Type B pancreatic cell (in vitro differentiated cells): Measurements from ENCODE around the gene MYL1. TPM values are rescaled to one million over a fixed set of nuclear protein-coding genes. Genes with fewer than 3 reads are reported as not detected.

Source experiments
- DNase-seq: peaks from one replicate; pipeline ENCODE4 v3.0.0; 2021; ENCODE audit warnings: mixed read lengths; ENCODE audit not compliant: unreplicated experiment; ENCODE audit errors: extremely low spot score
- H3K27ac Mint-ChIP-seq: 2 replicates; pipeline ENCODE4 v1.8.0; 2021; ENCODE audit warnings: mild to moderate bottlenecking, mixed read lengths
- H3K27me3 Mint-ChIP-seq: 2 replicates; pipeline ENCODE4 v1.8.0; 2021; ENCODE audit warnings: mixed read lengths
- H3K36me3 Mint-ChIP-seq: 2 replicates; pipeline ENCODE4 v1.8.0; 2021; ENCODE audit warnings: mixed read lengths
- H3K4me1 Mint-ChIP-seq: one replicate; pipeline ENCODE4 v1.8.0; 2021; ENCODE audit warnings: mixed read lengths; ENCODE audit not compliant: unreplicated experiment
- H3K4me3 Mint-ChIP-seq: 2 replicates; pipeline ENCODE4 v1.8.0; 2021; ENCODE audit warnings: mild to moderate bottlenecking, mixed read lengths
- H3K9me3 Mint-ChIP-seq: 2 replicates; pipeline ENCODE4 v1.8.0; 2021; ENCODE audit warnings: mixed read lengths
- total RNA-seq: library from RNA; stranded (reverse); gene quantifications from 2 replicates; pipeline ENCODE4 v1.2.1, GENCODE V29; 2021; ENCODE audit warnings: low replicate concordance
- TF ChIP-seq, protein P1 (sequence below): fragments of 200-600 bp; sonication (generic); conservative IDR thresholded peaks from 2 replicates; pipeline ENCODE4 v1.5.0; 2021; ENCODE audit warnings: antibody characterized with exemption, mild to moderate bottlenecking

MYL1 gene
- total RNA-seq, 1 donor from 2014 or later: 4.9 TPM

DNA sequence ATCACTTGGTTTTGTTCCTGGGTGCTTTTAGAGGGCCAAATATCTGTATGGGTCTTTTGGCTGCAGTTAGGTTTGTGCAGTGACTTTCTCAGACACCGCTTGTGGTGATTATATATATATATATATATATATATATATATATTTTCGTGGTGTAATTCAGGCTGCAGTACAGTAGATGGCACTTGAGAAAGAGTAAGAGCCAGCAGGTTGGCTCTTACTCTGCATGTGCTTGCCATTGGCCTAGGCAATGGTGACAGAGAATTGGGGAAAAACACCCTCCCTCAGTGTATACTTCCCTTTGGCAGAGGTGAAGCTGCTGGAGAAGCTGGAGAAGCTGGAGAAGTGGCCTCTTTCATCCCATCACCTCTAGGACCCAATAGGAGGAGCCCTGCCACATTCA lies 22.2 kb upstream of the MYL1 start:
- Mint-ChIP-seq H3K4me3 (no peak overlapping the region), H3K4me1 (no peaks in the 10 kb centered on the region), H3K36me3 (no peaks in the 10 kb centered on the region), H3K27ac (no peak overlapping the region), H3K27me3 (no peaks in the 10 kb centered on the region), H3K9me3 (no peaks in the 10 kb centered on the region)
- TF ChIP-seq, protein P1, sequence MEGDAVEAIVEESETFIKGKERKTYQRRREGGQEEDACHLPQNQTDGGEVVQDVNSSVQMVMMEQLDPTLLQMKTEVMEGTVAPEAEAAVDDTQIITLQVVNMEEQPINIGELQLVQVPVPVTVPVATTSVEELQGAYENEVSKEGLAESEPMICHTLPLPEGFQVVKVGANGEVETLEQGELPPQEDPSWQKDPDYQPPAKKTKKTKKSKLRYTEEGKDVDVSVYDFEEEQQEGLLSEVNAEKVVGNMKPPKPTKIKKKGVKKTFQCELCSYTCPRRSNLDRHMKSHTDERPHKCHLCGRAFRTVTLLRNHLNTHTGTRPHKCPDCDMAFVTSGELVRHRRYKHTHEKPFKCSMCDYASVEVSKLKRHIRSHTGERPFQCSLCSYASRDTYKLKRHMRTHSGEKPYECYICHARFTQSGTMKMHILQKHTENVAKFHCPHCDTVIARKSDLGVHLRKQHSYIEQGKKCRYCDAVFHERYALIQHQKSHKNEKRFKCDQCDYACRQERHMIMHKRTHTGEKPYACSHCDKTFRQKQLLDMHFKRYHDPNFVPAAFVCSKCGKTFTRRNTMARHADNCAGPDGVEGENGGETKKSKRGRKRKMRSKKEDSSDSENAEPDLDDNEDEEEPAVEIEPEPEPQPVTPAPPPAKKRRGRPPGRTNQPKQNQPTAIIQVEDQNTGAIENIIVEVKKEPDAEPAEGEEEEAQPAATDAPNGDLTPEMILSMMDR: no peak
- DNase-seq: no peak

DNA sequence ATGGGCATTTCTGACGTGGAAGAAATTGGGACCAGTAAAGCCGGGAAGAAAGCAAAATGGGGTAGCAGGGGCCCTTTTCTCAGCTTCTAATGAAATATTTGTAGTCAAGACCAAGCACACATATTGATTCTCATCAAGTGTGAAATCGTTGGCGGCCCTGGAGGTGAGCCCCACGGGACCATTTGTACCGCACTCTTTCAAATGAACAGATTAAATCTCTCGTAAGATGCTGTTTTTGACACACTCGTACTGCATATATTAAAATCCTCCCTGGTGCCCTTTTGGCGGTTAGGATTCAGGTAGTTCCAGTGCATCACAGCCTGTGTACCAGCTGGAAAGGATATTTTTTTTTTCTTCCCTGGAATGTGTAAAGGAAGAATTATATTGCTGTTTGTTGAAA lies 9.9 kb upstream of the MYL1 start:
- Mint-ChIP-seq H3K27me3 (no peaks in the 10 kb centered on the region), H3K4me1 (no peaks in the 10 kb centered on the region), H3K9me3 (no peaks in the 10 kb centered on the region), H3K27ac (no peak overlapping the region), H3K36me3 (no peaks in the 10 kb centered on the region), H3K4me3 (no peak overlapping the region)
- DNase-seq: no peak
- TF ChIP-seq, protein P1: no peak

DNA sequence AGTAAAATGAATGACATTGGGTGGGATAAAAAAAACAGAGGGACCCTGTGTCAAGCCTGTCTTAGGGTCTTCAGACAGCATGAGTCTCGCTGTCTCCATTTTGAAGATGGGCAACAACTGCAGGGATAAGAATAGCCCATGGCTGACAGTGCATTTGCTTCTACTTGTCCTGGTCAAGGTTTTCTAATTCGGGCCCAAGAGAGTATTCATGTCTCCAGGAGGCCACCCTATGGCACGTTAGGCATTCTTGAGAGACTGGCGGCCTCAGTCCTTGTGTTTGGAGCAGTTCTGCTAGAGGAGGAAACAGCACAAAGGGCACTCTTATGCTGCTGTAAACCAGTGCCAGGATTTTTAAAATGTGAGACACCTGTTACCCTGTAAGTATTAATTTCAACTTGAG lies 9.5 kb upstream of the MYL1 start:
- H3K36me3 Mint-ChIP-seq: no peaks in the 10 kb centered on the region
- H3K4me3 Mint-ChIP-seq: no peak overlapping the region
- no peak overlapping the region for H3K27ac Mint-ChIP-seq
- no peaks in the 10 kb centered on the region for H3K4me1 Mint-ChIP-seq
- no peak for DNase-seq
- TF ChIP-seq, protein P1: no peak
- H3K9me3 Mint-ChIP-seq: no peaks in the 10 kb centered on the region
- no peaks in the 10 kb centered on the region for H3K27me3 Mint-ChIP-seq

DNA sequence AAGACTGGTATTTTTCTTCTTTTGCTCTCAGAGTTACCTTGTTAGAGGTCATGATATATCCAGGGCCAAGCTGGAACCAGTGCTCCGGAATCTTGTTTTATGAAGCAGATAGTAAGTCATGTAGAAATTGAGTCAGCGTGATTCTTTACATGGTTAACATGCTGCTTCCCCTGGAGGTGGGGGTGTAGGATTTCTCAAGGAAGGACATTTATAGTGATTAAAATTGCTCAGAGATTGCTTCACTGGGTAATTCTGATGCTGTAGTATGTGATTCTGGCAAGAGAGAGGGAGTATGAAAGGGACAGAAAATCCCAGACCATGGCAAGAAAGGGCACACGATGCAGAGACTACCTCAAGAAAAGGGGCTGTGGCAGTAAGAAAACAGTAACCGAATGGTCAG lies 8.0 kb upstream of the MYL1 start:
- Mint-ChIP-seq H3K4me3 (no peak overlapping the region), H3K9me3 (no peaks in the 10 kb centered on the region), H3K27me3 (no peaks in the 10 kb centered on the region), H3K27ac (no peak overlapping the region), H3K36me3 (no peaks in the 10 kb centered on the region), H3K4me1 (no peaks in the 10 kb centered on the region)
- no peak for DNase-seq
- TF ChIP-seq, protein P1: no peak

DNA sequence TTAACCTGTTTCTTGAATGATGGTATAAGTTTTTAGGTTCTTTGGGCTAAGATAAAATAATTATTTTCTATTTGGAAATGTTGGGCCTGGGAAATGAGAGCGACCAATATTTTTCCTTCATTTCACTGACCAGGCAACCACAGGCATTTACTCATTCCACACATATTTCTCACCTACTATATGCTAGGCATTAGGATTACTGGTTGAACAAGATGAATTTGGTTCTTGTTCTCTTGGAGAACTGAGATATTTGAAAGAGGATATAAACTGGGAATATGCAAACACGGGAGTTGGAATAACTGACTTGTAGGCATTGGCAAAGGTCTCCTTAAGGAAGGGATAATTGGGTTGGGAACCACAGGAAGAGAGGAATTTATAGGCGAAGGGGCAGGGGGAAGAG lies 3.9 kb upstream of the MYL1 start:
- Mint-ChIP-seq H3K27ac (no peak overlapping the region), H3K27me3 (no peaks in the 10 kb centered on the region), H3K36me3 (no peaks in the 10 kb centered on the region)

More for the DNA sequence above, 3.9 kb upstream of the MYL1 start:
- TF ChIP-seq, protein P1: no peak
- H3K4me3 Mint-ChIP-seq: no peak overlapping the region
- DNase-seq: no peak
- H3K9me3 Mint-ChIP-seq: no peaks in the 10 kb centered on the region
- no peaks in the 10 kb centered on the region for H3K4me1 Mint-ChIP-seq
